Activated T-cell treated with anti-CD3 and anti-CD28 coated beads, Interleukin-2, amount 50 U/mL, for 72 hours (primary cell): ENCODE data around the gene ABL2. TPM values are rescaled to one million over a fixed set of nuclear protein-coding genes. Genes with fewer than 3 reads are reported as not detected.
A peak's percentile ranks its signal among the peaks of the same experiment; 100 is the strongest.
"Not testable (repeated sequence)": the region's sequence is repeated elsewhere in the genome, so short reads cannot be mapped to it uniquely, and the experiment has no call there.

Source experiments
- ATAC-seq, 2 donors: fragments of 150-1000 bp; cut with Tn5 transposase; replicated peaks in 1 of 2; 2 replicates each; pipeline ENCODE4 v1.10.0; 2021; ENCODE audit warnings: moderate library complexity in 2 of 2, mild to moderate bottlenecking in 1 of 2
- DNase-seq, 2 donors: peaks; one replicate each; pipeline ENCODE4 v3.0.0; 2021 to 2022; ENCODE audit warnings: mixed read lengths in 1 of 2
- H3K27ac Mint-ChIP-seq: one replicate; pipeline ENCODE4 v1.8.0; 2022; ENCODE audit warnings: mild to moderate bottlenecking, moderate library complexity, mixed read lengths
- H3K27me3 Mint-ChIP-seq: one replicate; pipeline ENCODE4 v1.8.0; 2022; ENCODE audit warnings: low read depth, mixed read lengths
- H3K36me3 Mint-ChIP-seq, 2 donors: one replicate each; pipeline ENCODE4 v1.8.0; 2022; ENCODE audit warnings: mixed read lengths in 2 of 2, mild to moderate bottlenecking in 1 of 2; ENCODE audit not compliant: insufficient read depth in 2 of 2
- H3K4me1 Mint-ChIP-seq: one replicate; pipeline ENCODE4 v1.8.0; 2022; ENCODE audit warnings: low read depth, mixed read lengths
- H3K4me3 Mint-ChIP-seq, 2 donors: one replicate each; pipeline ENCODE4 v1.8.0; 2022; ENCODE audit warnings: mild to moderate bottlenecking in 2 of 2, mixed read lengths in 2 of 2, moderate library complexity in 2 of 2
- H3K9me3 Mint-ChIP-seq, 2 donors: one replicate each; pipeline ENCODE4 v1.8.0; 2022; ENCODE audit warnings: mixed read lengths in 2 of 2
- total RNA-seq, 2 donors: library from RNA; stranded (reverse); gene quantifications; one replicate each; pipeline ENCODE4 v1.2.3, GENCODE V29; 2022

Gene ABL2
- total RNA-seq, 2 donors from 2014 or later: 11.9 to 12.2 TPM

DNA sequence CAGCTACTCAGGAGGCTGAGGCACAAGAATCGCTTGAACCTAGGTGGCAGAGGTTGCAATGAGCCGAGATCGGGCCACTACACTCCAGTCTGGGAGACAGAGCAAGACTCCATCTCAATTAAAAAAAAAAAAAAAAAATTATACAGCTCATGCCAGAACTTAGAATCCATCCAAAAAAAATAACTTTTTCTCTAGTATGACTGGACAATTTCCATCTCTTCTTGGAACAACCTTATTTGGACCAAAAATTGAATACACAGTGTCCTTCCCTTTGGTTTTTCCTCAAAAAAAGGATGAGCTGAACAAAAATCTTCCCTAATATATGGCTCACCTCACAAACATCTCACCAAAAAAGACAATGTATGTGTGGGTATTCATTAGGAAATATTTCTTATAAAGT, 73.9 kb downstream of the ABL2 start:
- no peak for ATAC-seq
- Mint-ChIP-seq H3K27ac (no peak overlapping the region), H3K27me3 (no peaks in the 10 kb centered on the region), H3K9me3 (no peaks in the 10 kb centered on the region), H3K4me3 (no peak overlapping the region), H3K36me3 (no peaks in the 10 kb centered on the region), H3K4me1 (peaks cover 6% of the 10 kb centered on the region)
- no peak for DNase-seq

DNA sequence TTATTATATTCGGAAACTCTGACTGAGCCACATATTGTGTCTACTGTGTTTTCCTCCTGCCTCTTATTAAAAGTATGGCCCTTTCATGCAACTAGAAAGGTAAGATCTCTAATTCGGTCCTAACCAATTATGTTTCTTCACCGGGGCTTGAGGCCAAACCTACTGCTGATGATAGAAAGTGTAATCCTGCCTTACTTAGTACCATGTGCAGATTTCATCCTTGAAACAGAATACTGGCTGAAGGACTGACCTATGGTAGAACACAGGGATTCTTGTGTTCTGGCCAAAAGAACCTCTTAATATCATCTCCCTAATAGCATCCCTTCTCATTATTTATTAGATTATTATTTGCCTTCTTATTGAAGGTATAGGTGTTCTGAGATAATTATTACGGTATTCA, 75.0 kb downstream of the ABL2 start:
- no peaks in the 10 kb centered on the region for H3K9me3 Mint-ChIP-seq

DNA sequence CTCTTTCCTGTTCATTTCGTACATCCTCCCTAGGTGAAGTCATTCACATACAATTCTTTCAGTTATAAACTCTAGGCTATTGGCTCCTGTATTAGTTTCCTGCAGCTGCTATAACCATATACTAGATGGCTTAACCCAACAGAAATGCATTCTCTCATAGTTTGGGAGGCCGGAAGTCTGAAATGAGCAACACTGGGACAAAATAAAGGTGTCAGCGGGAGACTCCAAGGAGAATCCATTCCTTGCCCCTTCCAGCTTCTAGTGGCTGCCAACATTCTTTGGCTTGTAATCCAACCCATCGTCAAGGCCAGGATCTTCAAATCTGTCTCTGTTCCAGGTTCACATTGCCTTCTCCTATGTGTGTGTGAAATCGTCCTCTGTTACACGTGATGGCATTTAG, 76.3 kb downstream of the ABL2 start:
- Mint-ChIP-seq H3K4me1 (peaks cover 6% of the 10 kb centered on the region), H3K4me3 (no peak overlapping the region)

More for the DNA sequence above, 75.0 kb downstream of the ABL2 start:
- Mint-ChIP-seq H3K27me3 (no peaks in the 10 kb centered on the region), H3K27ac (no peak overlapping the region), H3K36me3 (no peaks in the 10 kb centered on the region), H3K4me3 (no peak overlapping the region), H3K4me1 (peaks cover 6% of the 10 kb centered on the region)
- ATAC-seq (no peak), DNase-seq (no peak)

DNA sequence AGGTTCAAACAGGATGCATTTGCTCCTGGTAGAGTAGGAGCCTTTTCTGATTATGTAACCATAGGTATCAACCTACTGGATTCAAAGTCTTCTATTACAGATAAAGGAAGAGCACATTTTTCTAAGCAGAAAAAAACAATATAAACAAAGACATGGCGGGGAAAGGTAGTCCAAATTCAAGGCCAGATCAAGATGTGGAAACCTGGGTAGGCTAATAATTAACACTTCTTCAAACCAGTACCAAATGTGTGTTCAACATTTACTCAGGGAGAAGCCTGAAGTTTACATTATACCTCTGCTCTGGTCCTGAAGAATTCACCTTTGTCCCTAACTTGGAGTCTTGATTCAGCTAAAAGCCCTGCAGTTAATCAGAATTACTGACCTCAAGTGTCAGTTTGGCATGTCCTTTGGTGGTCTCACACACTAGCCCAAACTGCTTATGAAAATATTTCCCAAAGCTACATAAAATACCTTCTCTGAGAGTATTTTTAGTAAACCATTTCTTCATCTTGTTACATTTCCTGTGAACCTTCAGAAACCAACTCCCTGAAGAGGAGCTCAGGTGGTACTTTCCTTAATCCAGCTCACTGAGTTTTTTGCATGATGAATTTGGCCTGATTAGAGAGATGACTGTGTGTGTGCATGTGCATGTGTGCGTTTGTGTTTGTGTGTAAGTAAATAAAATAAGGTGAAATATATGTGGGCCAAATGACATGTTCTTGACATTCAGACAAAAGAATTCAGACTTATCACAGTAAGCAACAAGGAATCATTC, 77.4 kb downstream of the ABL2 start:
- ATAC-seq (no peak), DNase-seq (no peak)
- no peaks in the 10 kb centered on the region for H3K27me3 Mint-ChIP-seq
- peak overlapping the region; percentile 52 for H3K27ac Mint-ChIP-seq
- H3K36me3 Mint-ChIP-seq: peaks cover 0 to 4% of the 10 kb centered on the region in 2 donors
- peaks cover 6% of the 10 kb centered on the region for H3K4me1 Mint-ChIP-seq
- H3K9me3 Mint-ChIP-seq: peaks cover 0 to 3% of the 10 kb centered on the region in 2 donors
- H3K4me3 Mint-ChIP-seq: no peak overlapping the region

More for the DNA sequence above, 76.3 kb downstream of the ABL2 start:
- Mint-ChIP-seq H3K9me3 (peaks cover 0 to 3% of the 10 kb centered on the region in 2 donors), H3K27ac (no peak overlapping the region), H3K27me3 (no peaks in the 10 kb centered on the region), H3K36me3 (peaks cover 0 to 3% of the 10 kb centered on the region in 2 donors)
- no peak for ATAC-seq
- no peak for DNase-seq

DNA sequence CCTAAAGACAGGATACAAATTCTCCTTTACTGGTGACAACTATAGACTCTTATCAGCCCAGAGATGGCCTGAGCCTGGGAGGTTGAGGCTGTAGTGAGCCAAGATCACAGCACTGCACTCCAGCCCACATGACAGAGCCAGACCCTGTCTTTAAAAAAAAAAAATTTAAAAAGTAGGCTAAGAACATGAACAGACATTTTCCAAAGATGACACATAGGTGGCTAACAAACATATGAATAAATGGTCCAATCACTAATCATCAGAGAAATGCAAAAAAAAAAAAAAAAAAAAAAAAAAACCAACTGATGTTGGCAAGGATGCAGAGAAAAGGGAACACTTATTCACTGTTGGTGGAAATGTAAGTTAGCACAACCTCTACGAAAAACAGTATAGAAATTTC, 82.6 kb downstream of the ABL2 start:
- Mint-ChIP-seq H3K27me3 (no peaks in the 10 kb centered on the region), H3K4me1 (peaks cover 24% of the 10 kb centered on the region), H3K36me3 (peaks cover 0 to 7% of the 10 kb centered on the region in 2 donors), H3K4me3 (no peak overlapping the region), H3K9me3 (peaks cover 0 to 3% of the 10 kb centered on the region in 2 donors), H3K27ac (no peak overlapping the region)
- ATAC-seq (no peak), DNase-seq (no peak)

DNA sequence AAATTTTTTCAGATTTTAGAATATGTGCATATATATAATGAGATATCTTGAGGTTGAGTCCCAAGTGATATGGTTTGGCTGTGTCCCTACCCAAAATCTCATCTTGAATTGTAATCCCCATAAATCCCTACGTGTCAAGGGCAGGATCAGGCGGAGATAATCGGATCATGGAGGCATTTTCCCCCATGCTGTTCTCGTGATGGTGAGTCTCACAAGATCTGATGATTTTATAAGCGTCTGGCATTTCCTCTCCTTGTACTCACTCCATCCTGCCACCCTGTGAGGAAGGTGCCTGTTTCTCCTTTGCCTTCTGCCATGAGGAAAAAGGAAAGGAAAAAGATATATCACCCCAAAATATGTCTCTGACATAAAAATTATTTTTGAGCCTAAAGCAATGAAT, 83.0 kb downstream of the ABL2 start:
- peaks cover 29% of the 10 kb centered on the region for H3K4me1 Mint-ChIP-seq
- peaks cover 0 to 3% of the 10 kb centered on the region in 2 donors for H3K9me3 Mint-ChIP-seq
- no peak for DNase-seq
- no peak overlapping the region for H3K4me3 Mint-ChIP-seq
- H3K36me3 Mint-ChIP-seq: peaks cover 0 to 7% of the 10 kb centered on the region in 2 donors
- no peak for ATAC-seq
- H3K27ac Mint-ChIP-seq: no peak overlapping the region
- H3K27me3 Mint-ChIP-seq: no peaks in the 10 kb centered on the region

DNA sequence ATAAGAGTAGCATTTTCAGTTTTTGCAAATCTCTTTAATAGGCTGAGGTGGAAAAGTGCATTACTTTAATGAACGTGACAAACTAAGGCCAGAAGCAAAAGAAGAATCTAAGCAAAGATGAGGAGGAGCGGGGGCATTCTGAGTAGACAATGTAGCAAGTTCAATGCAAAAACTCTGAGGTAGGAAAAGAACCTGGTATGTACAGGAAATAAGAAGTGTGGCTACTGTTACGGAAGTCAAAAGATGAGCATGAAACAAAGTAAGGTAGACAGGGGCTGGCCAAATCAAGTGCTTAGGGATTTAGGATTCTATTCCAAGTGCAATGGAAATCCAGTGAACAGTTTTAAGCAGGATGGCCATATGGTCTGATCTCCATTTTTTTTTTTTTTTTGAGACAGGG, 84.0 kb downstream of the ABL2 start:
- Mint-ChIP-seq H3K27me3 (no peaks in the 10 kb centered on the region), H3K36me3 (peaks cover 0 to 7% of the 10 kb centered on the region in 2 donors), H3K27ac (no peak overlapping the region), H3K9me3 (peaks cover 0 to 3% of the 10 kb centered on the region in 2 donors), H3K4me3 (no peak overlapping the region), H3K4me1 (peaks cover 38% of the 10 kb centered on the region)
- DNase-seq: no peak
- no peak for ATAC-seq

DNA sequence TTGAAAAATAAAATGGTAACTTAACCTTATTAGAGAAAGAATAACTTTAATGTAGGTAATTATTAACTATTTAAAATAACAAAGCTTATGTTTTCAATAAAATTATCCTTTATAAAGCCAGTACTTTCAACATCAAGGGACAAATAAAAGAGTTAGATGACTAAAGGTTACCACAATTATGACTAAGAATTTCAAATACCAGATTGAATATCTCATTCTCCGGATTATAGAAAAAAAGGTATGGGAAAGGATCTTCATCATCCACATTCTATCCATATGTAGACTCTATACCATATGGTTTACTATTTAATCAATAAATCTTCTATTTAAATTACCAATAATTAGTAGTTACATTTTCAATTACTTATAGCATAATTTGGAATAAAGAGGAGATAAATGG, 84.9 kb downstream of the ABL2 start:
- Mint-ChIP-seq H3K27me3 (no peaks in the 10 kb centered on the region), H3K4me1 (peaks cover 44% of the 10 kb centered on the region), H3K4me3 (no peak overlapping the region), H3K9me3 (peaks cover 0 to 3% of the 10 kb centered on the region in 2 donors), H3K36me3 (peaks cover 0 to 7% of the 10 kb centered on the region in 2 donors), H3K27ac (no peak overlapping the region)
- DNase-seq (no peak), ATAC-seq (no peak)

DNA sequence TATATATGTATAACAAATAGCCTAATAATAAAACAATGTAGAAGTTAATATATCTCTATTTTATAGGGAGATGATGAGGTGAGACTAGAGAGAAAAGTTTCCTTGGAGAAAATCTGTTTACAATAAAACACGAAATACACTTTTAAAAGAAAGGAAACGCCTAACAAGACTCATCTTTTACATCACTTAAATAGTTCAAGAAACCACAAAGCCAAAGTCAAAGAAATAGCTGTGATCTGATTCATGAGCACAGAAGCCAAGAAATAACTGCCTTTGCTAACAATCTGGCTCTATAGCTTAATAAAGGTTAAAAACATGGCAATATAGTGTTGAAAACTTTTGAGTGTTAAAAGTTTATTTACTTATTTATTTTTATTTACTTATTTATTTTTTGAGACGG, 86.2 kb downstream of the ABL2 start:
- no peaks in the 10 kb centered on the region for H3K27me3 Mint-ChIP-seq
- H3K4me3 Mint-ChIP-seq: no peak overlapping the region
- H3K27ac Mint-ChIP-seq: no peak overlapping the region
- no peaks in the 10 kb centered on the region for H3K9me3 Mint-ChIP-seq
- peaks cover 0 to 5% of the 10 kb centered on the region in 2 donors for H3K36me3 Mint-ChIP-seq
- peak; percentile 47 to 57 for ATAC-seq
- DNase-seq: no peak
- peaks cover 44% of the 10 kb centered on the region for H3K4me1 Mint-ChIP-seq

DNA sequence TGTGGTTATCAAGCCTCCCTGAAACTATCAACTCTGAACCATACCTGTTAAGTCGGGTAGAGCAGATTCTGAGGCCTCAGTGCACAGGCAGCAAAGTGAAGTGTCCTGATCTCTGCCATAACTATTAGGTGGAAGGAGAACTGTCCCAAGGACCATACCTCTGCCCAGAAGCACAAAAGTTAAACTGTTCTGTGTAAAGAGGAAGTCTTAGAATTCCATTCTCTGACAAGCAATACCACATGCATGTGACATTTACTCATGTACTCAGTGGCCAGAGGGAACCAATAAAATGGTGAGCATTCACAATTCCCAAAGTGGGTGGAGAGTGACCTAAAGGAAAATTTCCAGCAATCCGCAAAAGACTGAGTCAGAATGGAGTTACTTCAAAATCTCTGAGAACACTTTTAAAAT, 86.6 kb downstream of the ABL2 start:
- Mint-ChIP-seq H3K4me3 (peak overlapping the region; percentile 12 to 36), H3K9me3 (no peaks in the 10 kb centered on the region), H3K27ac (no peak overlapping the region), H3K36me3 (peaks cover 0 to 3% of the 10 kb centered on the region in 2 donors), H3K27me3 (no peaks in the 10 kb centered on the region), H3K4me1 (peaks cover 44% of the 10 kb centered on the region)
- ATAC-seq (no peak), DNase-seq (no peak)

DNA sequence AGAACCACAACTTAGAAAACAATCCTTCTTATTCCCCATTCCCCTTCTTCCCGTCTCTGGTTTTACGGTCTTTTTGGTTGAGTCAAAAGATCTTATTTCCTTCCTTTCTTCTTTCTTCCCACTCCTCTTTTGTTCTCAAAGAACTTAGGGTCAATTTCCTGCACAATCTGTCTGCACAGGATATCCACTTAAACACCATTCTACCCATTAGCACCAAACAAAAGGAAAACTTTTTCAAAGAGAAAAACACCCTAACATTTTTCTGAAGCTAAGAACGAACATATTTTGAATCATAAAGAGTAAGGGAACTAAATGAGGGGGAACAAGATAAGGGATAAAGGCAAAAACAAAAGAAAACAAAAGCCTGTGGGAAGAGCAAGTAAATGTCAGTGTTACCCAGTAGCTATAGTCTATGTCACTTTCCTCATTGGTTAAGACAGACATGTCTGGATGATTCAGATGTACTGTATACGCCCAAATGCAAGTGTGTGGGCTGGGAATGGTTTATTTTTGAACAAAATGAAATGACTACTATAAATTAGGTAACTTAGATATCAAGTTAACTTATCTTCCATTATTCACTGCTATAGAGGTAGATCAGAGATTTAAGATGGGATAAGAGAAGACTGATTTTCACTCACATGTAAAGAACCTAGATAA, 87.8 kb downstream of the ABL2 start:
- Mint-ChIP-seq H3K27me3 (no peaks in the 10 kb centered on the region), H3K4me3 (peak overlapping the region; percentile 51 to 78), H3K36me3 (peaks cover 0 to 3% of the 10 kb centered on the region in 2 donors), H3K27ac (peak overlapping the region; percentile 91), H3K4me1 (peaks cover 44% of the 10 kb centered on the region), H3K9me3 (no peaks in the 10 kb centered on the region)
- peak; percentile 19 to 38 for DNase-seq
- peak; percentile 97 for ATAC-seq

DNA sequence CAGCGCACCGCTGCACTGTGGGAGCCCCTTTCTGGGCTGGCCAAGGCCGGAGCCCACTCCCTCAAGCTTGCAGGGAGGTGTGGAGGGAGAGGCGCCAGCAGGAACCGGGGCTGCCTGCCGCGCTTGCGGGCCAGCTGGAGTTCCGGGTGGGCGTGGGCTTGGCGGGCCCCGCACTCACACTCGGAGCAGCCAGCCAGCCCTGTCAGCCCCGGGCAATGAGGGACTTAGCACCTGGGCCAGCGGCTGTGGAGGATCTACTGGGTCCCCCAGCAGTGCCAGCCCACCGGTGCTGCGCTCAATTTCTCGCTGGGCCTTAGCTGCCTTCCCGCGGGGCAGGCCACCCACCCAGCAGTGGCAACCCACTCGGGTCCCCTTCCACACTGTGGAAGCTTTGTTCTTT, 90.7 kb downstream of the ABL2 start:
- not testable (repeated sequence) for H3K27ac Mint-ChIP-seq, H3K27me3 Mint-ChIP-seq, ATAC-seq, H3K9me3 Mint-ChIP-seq, H3K4me3 Mint-ChIP-seq, DNase-seq, H3K36me3 Mint-ChIP-seq
- H3K4me1 Mint-ChIP-seq: peaks cover 34% of the 10 kb centered on the region

DNA sequence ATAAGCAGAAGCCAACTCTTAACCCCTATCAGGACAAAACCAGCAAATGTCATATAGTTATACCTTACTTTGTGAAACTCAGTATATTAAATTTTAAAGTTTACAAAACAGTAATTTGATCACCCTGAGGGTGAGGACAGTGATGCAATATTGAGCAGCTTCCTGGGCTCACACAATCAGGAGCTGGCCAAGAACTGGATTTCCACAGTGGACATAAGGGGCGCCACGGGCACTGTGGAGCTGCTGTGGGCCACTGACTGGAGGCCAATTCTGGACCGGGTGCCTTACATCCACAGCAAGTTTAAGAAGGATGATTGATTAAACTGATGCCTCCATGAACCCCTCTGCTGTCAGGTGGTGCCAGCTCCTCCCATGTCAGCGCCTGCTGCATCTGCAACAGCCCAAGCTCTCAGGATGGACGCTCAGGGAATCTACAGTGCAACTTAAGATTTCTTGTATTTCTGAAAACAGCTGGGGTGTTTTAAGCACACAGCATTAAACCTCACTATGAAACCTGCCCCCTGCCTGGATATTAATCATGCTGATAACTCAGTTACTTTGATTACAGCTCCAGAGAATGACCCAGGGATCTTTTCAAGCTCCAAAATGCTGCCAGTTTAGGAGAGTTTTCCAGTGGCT, 91.7 kb downstream of the ABL2 start:
- Mint-ChIP-seq H3K27ac (no peak overlapping the region), H3K27me3 (no peaks in the 10 kb centered on the region), H3K4me1 (peaks cover 28% of the 10 kb centered on the region), H3K9me3 (no peaks in the 10 kb centered on the region), H3K36me3 (no peaks in the 10 kb centered on the region), H3K4me3 (no peak overlapping the region)
- DNase-seq: no peak
- ATAC-seq: no peak
